Stomach smooth muscle (tissue), 2 donors: ENCODE measurements around the gene DEPDC1.

Source experiments
- H3K27ac ChIP-seq: one replicate; pipeline ENCODE4 v1.7.0; 2013; ENCODE audit warnings: mild to moderate bottlenecking, low read length, inconsistent platforms
- H3K27me3 ChIP-seq, 2 donors: one replicate each; pipeline ENCODE4 v1.7.0; 2013; ENCODE audit warnings: low read length in 2 of 2; ENCODE audit not compliant: insufficient read depth in 2 of 2, control insufficient read depth in 1 of 2
- H3K36me3 ChIP-seq, 2 donors: one replicate each; pipeline ENCODE4 v1.7.0; 2013; ENCODE audit warnings: low read length in 2 of 2; ENCODE audit not compliant: control insufficient read depth in 2 of 2, insufficient read depth in 2 of 2
- H3K4me1 ChIP-seq: one replicate; pipeline ENCODE4 v1.7.0; 2013; ENCODE audit warnings: low read length; ENCODE audit not compliant: control insufficient read depth, insufficient read depth
- H3K4me3 ChIP-seq, 2 donors: one replicate each; pipeline ENCODE4 v1.7.0; 2013; ENCODE audit warnings: low read length in 2 of 2
- H3K9ac ChIP-seq, 2 donors: one replicate each; pipeline ENCODE4 v1.7.0; 2013; ENCODE audit warnings: low read length in 2 of 2, mild to moderate bottlenecking in 1 of 2
- H3K9me3 ChIP-seq, 2 donors: one replicate each; pipeline ENCODE4 v1.7.0; 2013; ENCODE audit warnings: low read length in 2 of 2; ENCODE audit not compliant: control insufficient read depth in 2 of 2
- donor health status: healthy.
- donor health status: Pancreatic carcinoma.

Gene DEPDC1

DNA sequence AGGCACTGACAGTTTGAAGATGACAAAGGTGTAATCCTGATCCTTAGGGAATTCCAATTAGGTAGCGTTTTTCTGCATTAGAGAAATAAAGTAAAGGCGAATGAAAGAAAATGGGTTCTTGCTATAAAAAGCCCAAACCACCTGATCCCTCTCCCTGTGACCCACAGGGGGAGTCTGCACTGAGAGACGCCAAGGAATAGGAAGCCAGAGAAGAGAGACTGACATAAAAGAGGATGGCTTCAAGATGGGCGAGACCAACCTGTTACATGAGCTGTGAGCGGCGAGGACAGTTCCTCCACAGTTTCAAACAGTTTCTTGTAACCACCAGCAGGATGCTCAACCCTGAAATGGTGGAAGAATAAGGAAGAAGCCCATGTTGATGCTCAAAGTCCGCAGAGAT is 48.5 kb downstream of the DEPDC1 start:
- Histone ChIP-seq H3K27me3 (no peaks in the 10 kb centered on the region), H3K9me3 (no peaks in the 10 kb centered on the region), H3K9ac (no peak overlapping the region), H3K27ac (no peak overlapping the region), H3K4me3 (no peak overlapping the region), H3K4me1 (no peaks in the 10 kb centered on the region), H3K36me3 (no peaks in the 10 kb centered on the region)

DNA sequence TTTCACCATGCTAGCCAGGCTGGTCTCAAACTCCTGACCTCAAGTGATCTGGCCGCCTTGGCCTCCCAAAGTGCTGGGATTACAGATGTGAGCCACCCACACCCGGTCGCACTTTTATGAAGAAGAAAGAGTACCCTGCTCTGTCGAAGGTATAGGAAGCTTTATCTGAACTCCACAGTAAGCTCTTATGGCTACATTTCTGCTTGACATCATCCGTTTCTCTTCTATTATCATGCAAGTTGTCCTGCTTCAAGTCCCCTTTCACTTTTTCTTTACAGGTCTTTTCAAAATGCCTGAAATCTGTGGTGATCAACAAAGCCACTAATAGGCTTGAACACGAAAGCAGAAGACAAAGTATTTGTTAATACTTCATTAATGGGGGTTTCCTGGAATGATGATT is 51.2 kb downstream of the DEPDC1 start:
- no peak overlapping the region for H3K27ac ChIP-seq
- no peak overlapping the region for H3K4me3 ChIP-seq
- H3K4me1 ChIP-seq: no peaks in the 10 kb centered on the region
- no peaks in the 10 kb centered on the region for H3K9me3 ChIP-seq
- no peaks in the 10 kb centered on the region for H3K36me3 ChIP-seq
- H3K27me3 ChIP-seq: no peaks in the 10 kb centered on the region
- no peak overlapping the region for H3K9ac ChIP-seq

DNA sequence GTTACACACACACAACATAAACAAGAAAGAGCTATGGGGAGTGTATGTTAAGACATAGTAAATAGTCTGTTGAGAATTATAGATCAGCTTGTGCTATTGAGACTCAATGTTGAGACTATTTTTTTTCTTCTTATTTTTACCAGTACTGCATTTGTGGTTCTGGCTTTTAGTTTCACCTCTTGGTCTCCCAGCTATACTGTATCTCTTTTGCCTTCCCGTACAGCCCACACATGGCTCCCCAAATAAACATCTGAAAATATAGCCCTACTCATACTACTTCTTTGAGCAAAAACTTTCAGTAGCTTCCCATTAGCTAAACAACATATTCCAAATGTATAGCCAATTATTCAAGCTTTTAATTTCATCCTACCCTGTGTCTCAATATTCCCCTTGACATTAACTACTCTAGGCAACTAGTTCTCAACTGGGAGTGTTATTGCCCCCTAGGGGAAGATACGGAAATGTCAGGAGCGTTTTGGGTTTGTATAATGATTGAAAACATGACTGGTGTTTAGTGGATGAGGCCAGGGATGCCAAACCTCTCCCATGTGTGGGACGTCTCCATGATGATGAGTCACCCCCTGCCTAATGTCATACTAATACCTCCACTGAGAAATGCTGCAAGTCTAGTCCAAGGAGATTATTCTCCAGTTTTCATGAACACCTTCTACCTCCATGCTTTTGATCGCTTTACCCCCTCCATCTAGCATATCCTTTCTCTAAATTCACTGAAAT is 53.9 kb downstream of the DEPDC1 start:
- Histone ChIP-seq H3K27me3 (no peaks in the 10 kb centered on the region), H3K4me1 (no peaks in the 10 kb centered on the region), H3K27ac (no peak overlapping the region), H3K4me3 (no peak overlapping the region), H3K9me3 (no peaks in the 10 kb centered on the region), H3K36me3 (no peaks in the 10 kb centered on the region), H3K9ac (no peak overlapping the region)

DNA sequence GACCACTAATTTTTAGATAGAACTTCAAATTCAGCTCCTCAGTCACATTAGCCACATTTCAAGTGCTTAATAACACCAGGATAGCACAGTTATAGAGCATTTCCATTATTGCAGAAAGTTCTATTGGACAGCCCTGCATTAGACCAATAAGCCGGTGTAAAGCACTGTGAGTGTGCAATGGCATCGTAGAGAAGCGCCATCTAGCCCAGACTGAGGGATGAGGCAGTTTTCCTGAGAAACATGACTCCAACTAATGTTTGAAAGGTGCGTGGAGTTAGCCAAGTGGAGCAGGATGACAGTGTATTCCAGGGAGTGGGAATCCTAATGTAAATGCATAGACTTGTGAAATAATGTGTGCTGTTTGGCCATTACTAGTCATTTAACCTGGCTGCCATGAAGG is 54.9 kb downstream of the DEPDC1 start:
- no peaks in the 10 kb centered on the region for H3K4me1 ChIP-seq
- no peak overlapping the region for H3K4me3 ChIP-seq
- no peak overlapping the region for H3K27ac ChIP-seq
- H3K27me3 ChIP-seq: no peaks in the 10 kb centered on the region
- H3K9ac ChIP-seq: no peak overlapping the region
- no peaks in the 10 kb centered on the region for H3K36me3 ChIP-seq
- H3K9me3 ChIP-seq: no peaks in the 10 kb centered on the region

DNA sequence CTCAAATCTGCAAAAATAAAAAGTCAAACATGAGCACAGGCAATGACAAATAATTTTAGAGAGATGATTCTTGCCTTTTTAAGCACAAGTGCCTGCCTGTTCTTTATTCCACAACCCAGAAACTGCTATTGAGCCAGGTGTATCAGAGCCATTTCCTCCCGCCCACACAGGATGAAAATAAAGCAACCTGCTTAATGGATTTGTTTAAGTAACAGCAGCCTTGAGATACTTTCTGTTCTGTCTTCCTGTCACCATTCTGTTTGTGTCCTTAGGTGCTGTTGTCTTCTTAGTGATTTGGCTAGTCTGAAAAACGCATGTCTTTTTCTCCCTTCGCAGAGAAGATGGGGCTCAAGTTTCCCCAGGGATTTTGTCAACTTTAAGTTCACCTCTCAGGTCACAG is 58.6 kb downstream of the DEPDC1 start:
- Histone ChIP-seq H3K4me1 (no peaks in the 10 kb centered on the region), H3K27me3 (no peaks in the 10 kb centered on the region), H3K9me3 (no peaks in the 10 kb centered on the region), H3K27ac (no peak overlapping the region), H3K9ac (no peak overlapping the region), H3K36me3 (no peaks in the 10 kb centered on the region), H3K4me3 (no peak overlapping the region)

DNA sequence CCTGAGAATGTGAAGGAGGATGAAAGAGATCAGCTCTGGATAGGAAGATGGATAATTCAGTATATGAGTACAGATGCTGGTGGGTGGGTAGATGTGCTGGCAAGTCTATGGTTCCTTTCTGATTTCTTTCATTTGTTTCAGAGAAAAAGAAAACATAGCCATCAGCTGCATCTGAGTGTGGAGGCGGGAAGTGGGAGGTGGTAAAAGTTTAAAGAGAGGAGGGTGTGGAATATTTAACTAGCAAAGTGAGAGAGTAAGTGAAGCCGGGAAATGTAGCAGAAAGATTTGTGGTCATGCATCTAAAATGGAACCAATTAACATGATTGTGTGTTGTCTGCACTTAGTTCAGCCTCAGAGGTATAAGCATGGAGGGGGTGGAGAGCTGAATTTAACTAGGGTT is 63.5 kb downstream of the DEPDC1 start:
- Histone ChIP-seq H3K9me3 (no peaks in the 10 kb centered on the region), H3K27ac (no peak overlapping the region), H3K36me3 (no peaks in the 10 kb centered on the region), H3K9ac (no peak overlapping the region), H3K4me1 (no peaks in the 10 kb centered on the region), H3K4me3 (no peak overlapping the region), H3K27me3 (no peaks in the 10 kb centered on the region)

DNA sequence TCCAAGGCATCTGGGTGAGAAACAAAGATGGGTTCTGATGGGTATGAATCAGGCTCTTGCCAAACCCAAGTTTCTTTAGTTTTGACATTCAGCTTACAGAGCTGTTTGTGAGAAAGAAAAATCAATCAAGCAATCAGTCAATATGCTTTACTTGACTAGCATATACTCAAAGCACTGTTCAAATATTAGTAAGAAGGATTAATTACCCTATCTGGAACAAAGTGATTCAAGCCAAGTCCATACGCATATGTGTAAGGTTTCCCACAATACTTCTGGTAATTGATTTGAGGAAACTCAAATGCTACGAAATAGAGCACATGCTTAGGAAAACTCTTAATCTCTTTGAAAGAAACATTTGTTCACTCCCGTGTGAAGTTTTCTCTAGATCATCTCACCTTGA is 65.8 kb downstream of the DEPDC1 start:
- H3K27me3 ChIP-seq: no peaks in the 10 kb centered on the region
- no peaks in the 10 kb centered on the region for H3K9me3 ChIP-seq
- no peak overlapping the region for H3K9ac ChIP-seq
- no peaks in the 10 kb centered on the region for H3K36me3 ChIP-seq
- no peaks in the 10 kb centered on the region for H3K4me1 ChIP-seq
- no peak overlapping the region for H3K4me3 ChIP-seq
- no peak overlapping the region for H3K27ac ChIP-seq

DNA sequence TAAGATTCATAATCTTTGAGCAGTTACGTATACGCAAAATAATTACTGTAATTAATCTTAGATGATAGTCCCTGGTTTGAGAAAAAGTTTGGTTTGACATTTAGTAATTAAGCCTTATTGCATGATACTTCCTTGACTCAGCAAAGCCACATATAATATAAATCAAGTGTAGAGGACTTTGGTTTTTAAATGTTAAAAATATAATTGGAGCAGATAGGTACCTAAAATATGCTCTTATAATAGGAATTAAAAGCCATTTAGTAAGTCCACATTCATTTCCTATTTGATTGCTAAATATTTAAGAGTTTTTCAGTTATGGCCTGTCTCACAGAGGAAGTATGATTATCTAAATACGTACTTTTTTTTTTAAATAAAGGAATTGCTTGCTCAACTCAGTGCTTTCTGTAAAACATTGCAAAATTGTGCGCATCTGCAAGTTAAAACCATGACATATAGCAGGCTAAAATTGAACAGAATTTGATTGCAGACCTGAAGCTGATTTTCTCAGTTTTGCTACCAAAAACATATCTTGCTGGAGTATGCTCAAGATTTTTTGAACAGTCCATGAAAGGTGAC is 67.6 kb downstream of the DEPDC1 start:
- Histone ChIP-seq H3K9me3 (no peaks in the 10 kb centered on the region), H3K36me3 (no peaks in the 10 kb centered on the region), H3K27ac (no peak overlapping the region), H3K9ac (no peak overlapping the region), H3K4me1 (no peaks in the 10 kb centered on the region), H3K27me3 (no peaks in the 10 kb centered on the region), H3K4me3 (no peak overlapping the region)

DNA sequence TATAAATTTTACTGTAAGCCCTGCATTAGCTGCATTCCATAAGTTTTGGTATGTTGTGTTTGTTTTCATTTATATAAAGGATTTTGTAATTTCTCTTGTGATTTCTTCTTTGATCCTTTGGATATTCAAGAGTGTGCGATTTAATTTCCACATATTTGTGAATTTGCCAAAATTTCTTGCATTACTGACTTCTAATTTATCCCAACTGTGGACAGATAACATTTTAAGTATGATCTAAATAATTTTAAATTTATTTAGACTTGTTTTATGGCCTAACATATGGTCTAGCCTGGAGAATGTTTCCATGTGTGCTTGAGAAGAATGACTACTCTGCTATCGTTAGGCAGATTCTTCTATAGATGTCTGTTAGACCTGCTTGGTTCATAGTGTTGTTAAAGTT is 70.3 kb downstream of the DEPDC1 start:
- H3K4me3 ChIP-seq: no peak overlapping the region
- no peaks in the 10 kb centered on the region for H3K36me3 ChIP-seq
- H3K9me3 ChIP-seq: no peaks in the 10 kb centered on the region
- H3K27ac ChIP-seq: no peak overlapping the region
- no peaks in the 10 kb centered on the region for H3K4me1 ChIP-seq
- no peak overlapping the region for H3K9ac ChIP-seq
- no peaks in the 10 kb centered on the region for H3K27me3 ChIP-seq
